K562 (cell line): Measurements from ENCODE around the gene RTN4. TPM values are rescaled to one million over a fixed set of nuclear protein-coding genes. Genes with fewer than 3 reads are reported as not detected.

Source experiments
- BCL6 ChIP-seq: fragments of 250-450 bp; sonication (Bioruptor Pico); IDR thresholded peaks from 2 replicates; pipeline ENCODE4 v1.4.0; 2020
- FOSL1 ChIP-seq: fragments of 200-800 bp; sonication (Bioruptor generic); conservative IDR thresholded peaks from 2 replicates; pipeline ENCODE4 v1.6.1; 2016; ENCODE audit warnings: missing genetic modification characterization, missing compliant biosample characterization
- GABPB1 ChIP-seq: sonication (generic); formaldehyde crosslinking; IDR thresholded peaks from 2 replicates; pipeline ENCODE4 v1.8.0; 2022; ENCODE audit warnings: mild to moderate bottlenecking, missing genetic modification reagents
- HDAC3 ChIP-seq: fragments of 450-650 bp; IDR thresholded peaks from 2 replicates; pipeline ENCODE4 v1.6.1; 2018; ENCODE audit warnings: borderline replicate concordance, mild to moderate bottlenecking, moderate library complexity; ENCODE audit not compliant: partially characterized antibody
- HDGF ChIP-seq: fragments of 450-650 bp; IDR thresholded peaks from 2 replicates; pipeline ENCODE4 v1.6.1; 2016
- HNRNPUL1 ChIP-seq: fragments of 200-400 bp; formaldehyde crosslinking; IDR thresholded peaks from 2 replicates; pipeline ENCODE4 v1.6.1; 2017; ENCODE audit warnings: low read length
- MEIS2 ChIP-seq: fragments of 450-650 bp; IDR thresholded peaks from 2 replicates; pipeline ENCODE4 v1.6.1; 2014; ENCODE audit warnings: mild to moderate bottlenecking; ENCODE audit not compliant: partially characterized antibody
- NEUROD1 ChIP-seq: fragments of 150-350 bp; IDR thresholded peaks from 2 replicates; pipeline ENCODE4 v1.6.1; 2014; ENCODE audit warnings: borderline replicate concordance, low read length, low read depth; ENCODE audit not compliant: partially characterized antibody
- RB1 ChIP-seq: fragments of 450-650 bp; IDR thresholded peaks from 2 replicates; pipeline ENCODE4 v1.6.1; 2017; ENCODE audit warnings: low read depth, mild to moderate bottlenecking
- RBM15 ChIP-seq: fragments of 200-400 bp; formaldehyde crosslinking; IDR thresholded peaks from 2 replicates; pipeline ENCODE4 v1.6.1; 2018; ENCODE audit warnings: mild to moderate bottlenecking, low read length, moderate library complexity; ENCODE audit not compliant: insufficient read depth
- SMAD1 ChIP-seq: fragments of 150-350 bp; IDR thresholded peaks from 2 replicates; pipeline ENCODE4 v1.6.1; 2014; ENCODE audit warnings: low read length, low read depth; ENCODE audit not compliant: partially characterized antibody
- TAL1 ChIP-seq: fragments of 450-650 bp; IDR thresholded peaks from 2 replicates; pipeline ENCODE4 v1.6.1; 2016; ENCODE audit warnings: mild to moderate bottlenecking
- TCF15 ChIP-seq: fragments of 250-450 bp; sonication (Bioruptor Pico); IDR thresholded peaks from 2 replicates; pipeline ENCODE4 v1.8.0; 2022; ENCODE audit warnings: moderate library complexity, mild to moderate bottlenecking, inconsistent platforms
- THAP12 ChIP-seq: fragments of 250-450 bp; sonication (Bioruptor Pico); IDR thresholded peaks from 2 replicates; pipeline ENCODE4 v1.9.0; 2021; ENCODE audit warnings: mild to moderate bottlenecking, inconsistent platforms
- TRIM24 ChIP-seq, 2 experiments: fragments of 450-650 bp; IDR thresholded peaks; 2 replicates each; pipeline ENCODE4 v1.6.1; 2016
- YY1 ChIP-seq, 3 experiments: IDR thresholded peaks; 2 replicates each; pipeline ENCODE4 v1.6.1; 2011; ENCODE audit warnings: low read length in 2 of 3, mild to moderate bottlenecking in 2 of 3, moderate library complexity in 2 of 3, borderline replicate concordance in 1 of 3, control low read depth in 1 of 3, low read depth in 1 of 3; ENCODE audit not compliant: insufficient read depth in 3 of 3, insufficient replicate concordance in 2 of 3, control insufficient read depth in 1 of 3, insufficient read length in 1 of 3; ENCODE audit errors: extremely low read depth in 1 of 3
- ZBTB5 ChIP-seq: fragments of 450-650 bp; IDR thresholded peaks from 2 replicates; pipeline ENCODE4 v1.6.1; 2017; ENCODE audit warnings: antibody characterized with exemption
- ZNF324 ChIP-seq: fragments of 250-450 bp; sonication (Bioruptor Pico); IDR thresholded peaks from 2 replicates; pipeline ENCODE4 v1.4.0; 2020; ENCODE audit warnings: mild to moderate bottlenecking
- polyA plus RNA-seq, 8 experiments: library from polyadenylated mRNA; depleted of rRNA in 4 of 8; stranded (reverse) in 5 of 8; unstranded in 3 of 8; fragments of >200 nt; fragmentation: Nextera tagmentation in 2 of 8; fragmentation: Illumina TruSeq in 1 of 8; extraction: Ambion mirVana in 2 of 8; extraction: Trizol in 1 of 8; gene quantifications; 2 replicates each; pipeline versions ENCODE4 v1.2.1 to v1.2.3, GENCODE V29; 2011 to 2014; ENCODE audit warnings: inconsistent platforms in 1 of 8, missing spikeins in 1 of 8
- total RNA-seq, 7 experiments: library from RNA; depleted of rRNA in 6 of 7; stranded (reverse); fragments of >200 nt in 6 of 7; fragmentation: Illumina TruSeq in 2 of 7; extraction: Trizol in 2 of 7; gene quantifications; 2 replicates each; pipeline versions ENCODE4 v1.2.1 to v1.2.3, GENCODE V29; 2011 to 2021; ENCODE audit warnings: low replicate concordance in 1 of 7

RTN4 gene
- total and polyA plus RNA-seq, 9 of the 15 experiments (the other 6 are each of a cell fraction or from before 2014, with no cell fraction given) = 73.0 to 248 (median 116) TPM

- TF ChIP-seq THAP12 (CRISPR knock-in tag) = peak; percentile 94
- TF ChIP-seq HNRNPUL1 = no peak
- TF ChIP-seq YY1 (IDR thresholded peaks at IDR 0.05; ENCODE audit: borderline replicate concordance in 1 of 3, control insufficient read depth in 1 of 3, extremely low read depth in 1 of 3, insufficient read depth in 3 of 3, insufficient read length in 1 of 3, insufficient replicate concordance in 2 of 3, low read depth in 1 of 3, low read length in 2 of 3) = peak in 2 of 3 experiments; percentile 69 to 71
- peak; percentile 76 for TF ChIP-seq RB1
- TF ChIP-seq GABPB1 (CRISPR knock-in tag) = peak; percentile 83
- TF ChIP-seq RBM15 = no peak
- peak; percentile 86 for TF ChIP-seq ZBTB5
- peak; percentile 12 for TF ChIP-seq HDAC3
- peak; percentile 95 for TF ChIP-seq NEUROD1
- no peak for TF ChIP-seq BCL6 (CRISPR knock-in tag)
- TF ChIP-seq HDGF = 0 out of 2 replicates have a peak, but pooled peaks have one; percentile 46
- no peak for TF ChIP-seq ZNF324 (CRISPR knock-in tag)
- peak; percentile 59 for TF ChIP-seq MEIS2
- peak; percentile 90 for TF ChIP-seq SMAD1
- TF ChIP-seq TRIM24 (IDR thresholded peaks at IDR 0.05) = peak in 1 of 2 experiments; percentile 52; a peak in 2 of 4 replicates
- no peak for TF ChIP-seq TAL1
- TF ChIP-seq FOSL1 = peak; percentile 84
- TF ChIP-seq TCF15 = no peak
- TF ChIP-seq, all 486 proteins: peak for 168
These were observed at the start of gene RTN4 (continued) for GRCh38 chr2:55050100-55050994.
